ENCODE results near the gene RAB7A. TPM values are rescaled to one million over a fixed set of nuclear protein-coding genes. Genes with fewer than 3 reads are reported as not detected.
"Not testable (repeated sequence)": the region's sequence is repeated elsewhere in the genome, so short reads cannot be mapped to it uniquely, and the experiment has no call there.

Gene RAB7A
- total RNA-seq, 6 donors from 2014 or later = 72.3 to 287 (median 139) TPM

GRCh38 chr3:128825117-128825725 lies 99.2 kb downstream of the RAB7A start:
- no peaks in the 10 kb centered on the region for H3K27me3 ChIP-seq
- no peak overlapping the region for H3K27ac ChIP-seq
- H3K9me3 ChIP-seq = no peaks in the 10 kb centered on the region
- DNase-seq (no peak), ATAC-seq (ENCODE audit: low FRiP score in 2 of 2) (no peak)
- no peaks in the 10 kb centered on the region for H3K4me1 ChIP-seq
- 95 to 98% methylated on average over 4 of the region's 4 CpGs for WGBS, 2 donors
- peaks cover 0 to 6% (median 1%) of the 10 kb centered on the region in 4 donors for H3K36me3 ChIP-seq
- TF ChIP-seq EP300 (IDR thresholded peaks at IDR 0.05) (no peak), POLR2A (IDR thresholded peaks at IDR 0.05) (no peak), POLR2AphosphoS5 (IDR thresholded peaks at IDR 0.05) (no peak), CTCF (IDR thresholded peaks at IDR 0.05) (no peak)
- no peak overlapping the region for H3K4me3 ChIP-seq

GRCh38 chr3:128829087-128829486 lies 103.1 kb downstream of the RAB7A start:
- not testable (repeated sequence) for H3K27me3 ChIP-seq; H3K36me3 ChIP-seq; H3K27ac ChIP-seq; H3K4me1 ChIP-seq; H3K9me3 ChIP-seq; DNase-seq; H3K4me3 ChIP-seq; ATAC-seq (ENCODE audit: low FRiP score in 2 of 2)
- 77 to 78% methylated on average over 9 of the region's 9 CpGs for WGBS, 2 donors

GRCh38 chr3:128829925-128830625 lies 104.1 kb downstream of the RAB7A start:
- not testable (repeated sequence) for ATAC-seq (ENCODE audit: low FRiP score in 2 of 2)

GRCh38 chr3:128830762-128831161 lies 104.8 kb downstream of the RAB7A start:
- DNase-seq; H3K4me1 ChIP-seq; H3K27ac ChIP-seq; H3K9me3 ChIP-seq; H3K36me3 ChIP-seq; H3K4me3 ChIP-seq; H3K27me3 ChIP-seq; ATAC-seq (ENCODE audit: low FRiP score in 2 of 2): not testable (repeated sequence)
- 83 to 85% methylated on average over 5 of the region's 5 CpGs for WGBS, 2 donors

More at GRCh38 chr3:128829925-128830625, 104.1 kb downstream of the RAB7A start:
- not testable (repeated sequence) for H3K36me3 ChIP-seq, H3K4me1 ChIP-seq, H3K4me3 ChIP-seq, H3K9me3 ChIP-seq, H3K27ac ChIP-seq, DNase-seq, H3K27me3 ChIP-seq
- 69 to 71% methylated on average over 7 of the region's 7 CpGs for WGBS, 2 donors

GRCh38 chr3:128832979-128833378 lies 107.0 kb downstream of the RAB7A start:
- not testable (repeated sequence) for H3K27ac ChIP-seq; H3K9me3 ChIP-seq; H3K36me3 ChIP-seq; DNase-seq; ATAC-seq (ENCODE audit: low FRiP score in 2 of 2); H3K4me3 ChIP-seq; H3K27me3 ChIP-seq; H3K4me1 ChIP-seq
- 76 to 82% methylated on average over 5 of the region's 5 CpGs for WGBS, 2 donors

- ATAC-seq (ENCODE audit: low FRiP score in 2 of 2) = no peak
- H3K36me3 ChIP-seq = no peaks in the 10 kb centered on the region
- no peaks in the 10 kb centered on the region for H3K27me3 ChIP-seq
- H3K4me1 ChIP-seq = no peaks in the 10 kb centered on the region
- no peak overlapping the region for H3K27ac ChIP-seq
- TF ChIP-seq POLR2AphosphoS5 (IDR thresholded peaks at IDR 0.05) (no peak), EP300 (IDR thresholded peaks at IDR 0.05) (no peak)
- H3K4me3 ChIP-seq = no peak overlapping the region
- H3K9me3 ChIP-seq = no peaks in the 10 kb centered on the region
- 82 to 95% methylated on average over 4 of the region's 4 CpGs for WGBS, 2 donors
- DNase-seq = no peak
These were observed 109.1 kb downstream of the RAB7A start for GRCh38 chr3:128835096-128835495.

GRCh38 chr3:128841926-128842920 lies 116.2 kb downstream of the RAB7A start:
- Histone ChIP-seq H3K27ac (no peak overlapping the region), H3K9me3 (no peaks in the 10 kb centered on the region), H3K36me3 (no peaks in the 10 kb centered on the region), H3K4me1 (peaks cover 12 to 16% (median 15%) of the 10 kb centered on the region in 4 donors), H3K4me3 (no peak overlapping the region), H3K27me3 (no peaks in the 10 kb centered on the region)
- ATAC-seq (ENCODE audit: low FRiP score in 2 of 2) = no peak
- no peak for TF ChIP-seq POLR2A (IDR thresholded peaks at IDR 0.05)
- no peak for TF ChIP-seq EP300 (IDR thresholded peaks at IDR 0.05)
- no peak for TF ChIP-seq CTCF (IDR thresholded peaks at IDR 0.05)
- TF ChIP-seq POLR2AphosphoS5 (IDR thresholded peaks at IDR 0.05) = no peak
- 84 to 87% methylated on average over 8 to 10 of the region's 10 CpGs for WGBS, 2 donors
- DNase-seq = no peak
